Measurements from ENCODE around the gene TIMM17B.

DNA sequence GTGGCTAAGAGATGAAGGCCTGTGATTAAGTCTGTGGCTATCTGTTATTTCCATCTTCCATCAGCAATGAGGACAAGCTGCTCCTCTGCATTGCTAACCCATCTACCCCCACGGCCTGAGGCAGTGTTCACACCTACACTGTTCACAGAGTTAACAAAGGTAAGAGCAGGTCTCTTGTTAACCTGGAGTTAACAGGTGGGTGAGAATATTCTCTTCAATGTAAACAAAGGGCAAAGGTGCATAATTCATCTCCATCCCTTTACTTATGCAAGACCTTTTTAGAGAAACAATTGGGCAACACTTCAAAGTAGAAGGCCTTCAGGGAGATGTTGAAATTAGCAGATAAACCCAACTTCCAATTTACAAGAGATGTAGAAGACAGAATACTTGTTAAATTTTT, 11.0 kb upstream of the TIMM17B start:
- TF ChIP-seq EZH2phosphoT487 (IDR thresholded peaks at IDR 0.05; ENCODE audit: insufficient read depth, low read depth), result no peak
- no peak for TF ChIP-seq EZH2 (IDR thresholded peaks at IDR 0.05; ENCODE audit: insufficient read depth, poor library complexity, severe bottlenecking)

Data from GM23248 (cell line).